Esophagus squamous epithelium (tissue), 5 donors: ENCODE results near the gene OVCA2. TPM values are rescaled to one million over a fixed set of nuclear protein-coding genes. Genes with fewer than 3 reads are reported as not detected.

Experiments
- DNase-seq: peaks from one replicate; lab custom pipeline; 2025; lab: John Stamatoyannopoulos, UW
- H3K27ac ChIP-seq, 4 donors: fragments of 200-600 bp; sonication (generic); one replicate each; pipeline ENCODE4 v1.5.1; 2016 to 2019; ENCODE audit warnings: mild to moderate bottlenecking in 1 of 4
- H3K27me3 ChIP-seq, 4 donors: fragments of 200-600 bp; sonication (generic); 1 replicate in 3 of 4; 2 replicates in 1 of 4; pipeline versions ENCODE4 v1.5.1 to v1.6.0; 2017 to 2021; ENCODE audit warnings: antibody characterized with exemption in 1 of 4
- H3K36me3 ChIP-seq, 3 donors: fragments of 200-600 bp; sonication (generic); one replicate each; pipeline ENCODE4 v1.5.1; 2016 to 2019
- H3K4me1 ChIP-seq, 3 donors: fragments of 200-600 bp; sonication (generic); one replicate each; pipeline ENCODE4 v1.5.1; 2017 to 2019
- H3K4me3 ChIP-seq, 4 donors: fragments of 200-600 bp; sonication (generic); 1 replicate in 3 of 4; 2 replicates in 1 of 4; pipeline ENCODE4 v1.5.1; 2016 to 2019; ENCODE audit warnings: mild to moderate bottlenecking in 2 of 4, moderate library complexity in 1 of 4
- H3K9me3 ChIP-seq, 3 donors: fragments of 200-600 bp; sonication (generic); one replicate each; pipeline ENCODE4 v1.5.1; 2016 to 2019
- CTCF ChIP-seq, 6 experiments: fragments of 450-650 bp in 4 of 6; fragments of 200-600 bp in 2 of 6; sonication (generic) in 2 of 6; IDR thresholded peaks; one replicate each; pipeline ENCODE4 v1.5.1; 2016 to 2019; ENCODE audit warnings: antibody characterized with exemption in 6 of 6, mild to moderate bottlenecking in 4 of 6, moderate library complexity in 4 of 6
- POLR2A ChIP-seq, 4 donors: fragments of 450-650 bp; IDR thresholded peaks; one replicate each; pipeline ENCODE4 v1.6.1; 2017; ENCODE audit warnings: antibody characterized with exemption in 4 of 4, mild to moderate bottlenecking in 4 of 4, moderate library complexity in 3 of 4
- WGBS, 2 donors: methylation state at CpG; one replicate each; pipeline ENCODE4 v1.1.5; 2018; 5-methylcytosine and 5-hydroxymethylcytosine counted together
- intact Hi-C: fragments of 100-400 bp; cut with DNase I; formaldehyde crosslinking; loops from one replicate; pipeline ENCODE4 v1.15.0; 2022
- total RNA-seq, 4 donors: library from RNA; depleted of rRNA; stranded (reverse); fragments of >200 nt; gene quantifications; one replicate each; pipeline ENCODE4 v1.1.0, GENCODE V29; 2016
- donor health status: DM: yes; HTN: yes; CAD: no.

OVCA2 gene
- total RNA-seq, 4 donors from 2014 or later, result 42.3 to 70.5 (median 53.2) TPM

GRCh38 chr17:2048805-2049204, 7.0 kb downstream of the OVCA2 start:
- Histone ChIP-seq H3K27ac (no peak overlapping the region), H3K27me3 (peaks cover 0 to 32% (median under 1%) of the 10 kb centered on the region in 4 donors), H3K36me3 (peaks cover 0 to 7% (median 0%) of the 10 kb centered on the region in 3 donors), H3K9me3 (no peaks in the 10 kb centered on the region), H3K4me1 (peaks cover 23 to 49% (median 33%) of the 10 kb centered on the region in 3 donors), H3K4me3 (peak overlapping the region in 2 of 4 donors; percentile 81 to 95)
- DNase-seq, result no peak
- WGBS, 2 donors, result 4 to 21% methylated on average over 9 of the region's 9 CpGs
- intact Hi-C loops, result no loop called here
- TF ChIP-seq CTCF (IDR thresholded peaks at IDR 0.05) (no peak), POLR2A (IDR thresholded peaks at IDR 0.05) (no peak)

- intact Hi-C loops, result no loop called here
Observed at GRCh38 chr17:2049333-2050299, 7.8 kb downstream of the OVCA2 start.

GRCh38 chr17:2050300-2051060, 8.7 kb downstream of the OVCA2 start:
- DNase-seq, result no peak
- 3% methylated on average over 11 of the region's 88 CpGs; no CpG with 5 or more reads in 1 of the 2 donors for WGBS, 2 donors
- H3K4me1 ChIP-seq, result peaks cover 34 to 57% (median 34%) of the 10 kb centered on the region in 3 donors
- H3K27ac ChIP-seq, result peak overlapping the region; percentile 26 to 79 (median 72)
- H3K27me3 ChIP-seq, result peaks cover 0 to 48% (median 5%) of the 10 kb centered on the region in 4 donors
- TF ChIP-seq CTCF (IDR thresholded peaks at IDR 0.05), result peak in 1 of 6 experiments; percentile 12
- no peak for TF ChIP-seq POLR2A (IDR thresholded peaks at IDR 0.05)
- H3K36me3 ChIP-seq, result no peaks in the 10 kb centered on the region
- peak overlapping the region; percentile 55 to 95 (median 70) for H3K4me3 ChIP-seq
- no peaks in the 10 kb centered on the region for H3K9me3 ChIP-seq
- intact Hi-C loops, result no loop called here

More at GRCh38 chr17:2049333-2050299, 7.8 kb downstream of the OVCA2 start:
- no peaks in the 10 kb centered on the region for H3K36me3 ChIP-seq
- H3K27ac ChIP-seq, result peak overlapping the region; percentile 59 to 79 (median 72)
- H3K4me3 ChIP-seq, result peak overlapping the region; percentile 55 to 95 (median 70)
- no peaks in the 10 kb centered on the region for H3K9me3 ChIP-seq
- peaks cover 0 to 40% (median 3%) of the 10 kb centered on the region in 4 donors for H3K27me3 ChIP-seq
- DNase-seq, result no peak
- peaks cover 28 to 49% (median 32%) of the 10 kb centered on the region in 3 donors for H3K4me1 ChIP-seq
- TF ChIP-seq CTCF (IDR thresholded peaks at IDR 0.05) (no peak), POLR2A (IDR thresholded peaks at IDR 0.05) (no peak)
- WGBS, 2 donors, result 10 to 37% methylated on average over 5 to 12 of the region's 104 CpGs

GRCh38 chr17:2051061-2051932, 9.5 kb downstream of the OVCA2 start:
- H3K36me3 ChIP-seq, result no peaks in the 10 kb centered on the region
- peaks cover 36 to 64% (median 41%) of the 10 kb centered on the region in 3 donors for H3K4me1 ChIP-seq
- 21 to 39% methylated on average over 7 to 29 of the region's 81 CpGs for WGBS, 2 donors
- H3K27me3 ChIP-seq, result peaks cover 0 to 57% (median 5%) of the 10 kb centered on the region in 4 donors
- intact Hi-C loops, result no loop called here
- DNase-seq, result no peak
- H3K9me3 ChIP-seq, result no peaks in the 10 kb centered on the region
- TF ChIP-seq CTCF (IDR thresholded peaks at IDR 0.05), result no peak
- no peak for TF ChIP-seq POLR2A (IDR thresholded peaks at IDR 0.05)
- H3K27ac ChIP-seq, result peak overlapping the region in 3 of 4 donors; percentile 26 to 79 (median 70)
- peak overlapping the region; percentile 55 to 95 (median 70) for H3K4me3 ChIP-seq
